Posterior vena cava (tissue), 2 donors: ENCODE measurements around the gene C16orf46. TPM values are rescaled to one million over a fixed set of nuclear protein-coding genes. Genes with fewer than 3 reads are reported as not detected.

ENCODE experiments used
- DNase-seq: peaks from one replicate; pipeline ENCODE4 v3.0.0-alpha.2; 2020; ENCODE audit warnings: low spot score
- intact Hi-C, 2 donors: fragments of 100-400 bp; cut with DNase I; formaldehyde crosslinking; loops; one replicate each; pipeline versions ENCODE4 v1.14.1 to v1.14.2; 2022 to 2023
- total RNA-seq, 2 donors: library from RNA; stranded (reverse); fragmentation: NEBNext Ultra II Directional; extraction: Animal tissue kit (Norgen Biotek cat#: 25700); gene quantifications; one replicate each; pipeline ENCODE4 v1.2.1, GENCODE V29; 2021
- donor health status: DM: yes; HTN: yes; CAD: no.
- donor health status: DM: yes; HTN: yes; CAD: no.

The C16orf46 gene
- total RNA-seq, 2 donors from 2014 or later = 0.57 TPM; not detected in 1

GRCh38 chr16:81035975-81036750 is 40.9 kb downstream of the C16orf46 start:
- DNase-seq = peak; percentile 81
- intact Hi-C loops = loop anchor here in 1 of 2 donors (10.0 kb wide), 1 partner anchor 59 kb away; the partner anchor contains the start of gene GCSH

DNA sequence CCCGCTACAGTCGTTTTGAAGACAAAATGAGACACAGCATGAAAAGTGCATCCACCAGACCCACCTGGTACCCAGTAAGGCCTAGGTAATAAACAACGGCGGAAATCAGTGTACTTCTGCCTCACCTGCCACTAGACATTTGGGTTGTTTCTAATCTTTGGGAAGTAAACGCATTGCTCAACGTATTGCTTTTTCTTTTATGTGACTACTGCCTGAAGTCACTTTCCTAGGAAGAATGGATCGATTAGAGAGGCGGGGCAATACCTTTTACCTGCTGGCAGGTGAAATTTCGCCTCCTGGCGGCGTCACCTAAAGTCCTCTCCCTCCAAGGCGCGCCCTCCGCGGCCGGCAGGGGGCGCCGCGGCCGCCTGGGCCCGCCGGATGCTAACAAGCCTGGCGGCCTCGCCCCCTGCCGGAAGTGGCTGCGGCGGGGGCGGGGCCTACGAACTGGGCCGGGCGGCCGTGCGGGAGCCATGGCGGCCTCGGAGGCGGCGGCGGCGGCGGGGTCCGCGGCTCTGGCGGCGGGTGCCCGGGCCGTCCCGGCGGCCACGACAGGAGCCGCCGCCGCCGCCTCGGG is 41.6 kb downstream of the C16orf46 start, which contains the start of gene ATMIN:
Gene ATMIN, plus strand, starts transcription at position 445 of the 577 bp plus-strand sequence. Its CDS starts 29 bp downstream, at position 474.
- DNase-seq = peak; percentile 95
- intact Hi-C loops = loop anchor here in 1 of 2 donors (10.0 kb wide), 1 partner anchor 59 kb away; the partner anchor contains the start of gene GCSH

- intact Hi-C loops = loop anchor here in 1 of 2 donors (10.0 kb wide), 1 partner anchor 65 kb away; the partner anchor contains the start of gene GCSH
- DNase-seq = no peak
Measured at GRCh38 chr16:81029930-81030604, 47.0 kb downstream of the C16orf46 start.

DNA sequence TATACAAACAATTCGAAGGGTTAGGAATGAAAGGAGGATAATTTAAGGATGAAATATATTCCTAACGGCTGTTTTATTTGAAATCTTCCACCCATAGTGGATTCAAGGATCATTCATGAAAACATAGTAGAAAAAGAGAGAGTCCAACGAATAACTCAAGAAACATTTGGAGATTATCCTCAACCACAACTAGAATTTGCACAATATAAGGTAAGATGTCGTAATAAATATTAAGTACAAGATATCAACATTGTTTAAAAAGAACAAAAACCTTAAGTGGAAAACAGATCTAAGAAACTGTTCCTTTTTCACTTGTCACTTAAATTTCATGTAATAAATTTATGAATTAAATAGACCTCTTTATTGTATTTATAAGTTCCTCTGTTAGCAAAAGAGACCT is 50.6 kb downstream of the C16orf46 start:
- intact Hi-C loops = no loop called here
- DNase-seq = no peak

- DNase-seq = no peak
- intact Hi-C loops = no loop called here
Measured at GRCh38 chr16:81018496-81018895, 58.5 kb downstream of the C16orf46 start.

DNA sequence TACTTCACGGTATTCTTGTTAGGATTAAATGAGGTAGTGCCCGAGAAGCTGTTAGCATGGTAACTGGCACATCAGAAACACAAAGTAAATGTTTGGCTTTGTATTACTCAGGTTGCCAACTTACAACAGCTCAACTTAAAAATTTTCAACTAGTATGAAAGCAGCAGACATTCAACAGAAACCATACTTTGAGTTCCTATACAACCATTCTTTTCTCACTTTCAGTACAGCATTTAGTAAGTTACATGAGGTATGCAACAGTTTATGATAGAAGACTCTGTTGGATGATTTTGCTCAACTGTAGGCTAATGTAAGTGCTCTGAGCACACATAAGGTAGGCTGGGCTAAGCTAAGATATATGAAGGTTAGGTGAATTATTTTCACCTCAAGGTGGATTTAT is 62.4 kb downstream of the C16orf46 start:
- intact Hi-C loops = no loop called here

GRCh38 chr16:81012974-81013373 is 64.1 kb downstream of the C16orf46 start:
- no peak for DNase-seq
- intact Hi-C loops = no loop called here

More for the DNA sequence above, 62.4 kb downstream of the C16orf46 start:
- DNase-seq = no peak

Other genes starting within 250 kb of the C16orf46 start
- gene CMC2, start 70.4 kb downstream of the C16orf46 start, total RNA-seq = 10 to 100 TPM; 34.8 to 46.1 TPM
- gene CENPN, start 70.0 kb downstream of the C16orf46 start, total RNA-seq = 1 to 10 TPM; 4.2 to 6.4 TPM
- 10 to 100 TPM; 24.8 to 27.3 TPM for gene ATMIN, start 41.4 kb downstream of the C16orf46 start, total RNA-seq
- gene GCSH, start 19.2 kb upstream of the C16orf46 start, total RNA-seq = 10 to 100 TPM; 22.0 to 22.5 TPM
- not detected for gene BCO1, start 161.5 kb upstream of the C16orf46 start, total RNA-seq
- 10 to 100 TPM in 1 of 2 donors, 1 to 10 TPM in 1; 7.8 to 12.4 TPM for gene GAN, start 237.7 kb upstream of the C16orf46 start, total RNA-seq